Limb (tissue), 2 donors: ENCODE measurements around the gene RUBCN.
"Not testable (repeated sequence)": the region's sequence is repeated elsewhere in the genome, so short reads cannot be mapped to it uniquely, and the experiment has no call there.

ENCODE experiments used
- DNase-seq, 2 donors: peaks; one replicate each; pipeline ENCODE4 v3.0.0-alpha.2; 2016; ENCODE audit errors: extremely low spot score in 2 of 2

The RUBCN gene

GRCh38 chr3:197659144-197659543, 77.6 kb downstream of the RUBCN start:
- not testable (repeated sequence) for DNase-seq

- not testable (repeated sequence) for DNase-seq
Measured at GRCh38 chr3:197658706-197659105, 78.0 kb downstream of the RUBCN start.

- DNase-seq, result not testable (repeated sequence)
Measured at GRCh38 chr3:197657541-197658292, 79.0 kb downstream of the RUBCN start.

GRCh38 chr3:197656960-197657359, 79.7 kb downstream of the RUBCN start:
- DNase-seq, result not testable (repeated sequence)

- not testable (repeated sequence) for DNase-seq
Measured at GRCh38 chr3:197656129-197656528, 80.6 kb downstream of the RUBCN start.

- DNase-seq, result not testable (repeated sequence)
Measured at GRCh38 chr3:197654998-197655330, 81.7 kb downstream of the RUBCN start.

- peak in 1 of 2 donors; percentile 45 for DNase-seq
Measured at GRCh38 chr3:197654090-197654997, 82.4 kb downstream of the RUBCN start.

- DNase-seq, result not testable (repeated sequence)
Measured at GRCh38 chr3:197652860-197653259, 83.8 kb downstream of the RUBCN start.

- DNase-seq, result not testable (repeated sequence)
Measured at GRCh38 chr3:197647649-197648048, 89.1 kb downstream of the RUBCN start.

- DNase-seq, result not testable (repeated sequence)
Measured at GRCh38 chr3:197647191-197647590, 89.5 kb downstream of the RUBCN start.

- not testable (repeated sequence) for DNase-seq
Measured at GRCh38 chr3:197646294-197646693, 90.4 kb downstream of the RUBCN start.

- not testable (repeated sequence) for DNase-seq
Measured at GRCh38 chr3:197637556-197637955, 99.1 kb downstream of the RUBCN start.

- not testable (repeated sequence) for DNase-seq
Measured at GRCh38 chr3:197631989-197632388, 104.7 kb downstream of the RUBCN start.

GRCh38 chr3:197630766-197631165, 105.9 kb downstream of the RUBCN start:
- DNase-seq, result not testable (repeated sequence)

- not testable (repeated sequence) for DNase-seq
Measured at GRCh38 chr3:197629286-197629685, 107.4 kb downstream of the RUBCN start.

- peak; percentile 61 to 94 for DNase-seq
Measured at GRCh38 chr3:197627772-197628523, 108.8 kb downstream of the RUBCN start.

GRCh38 chr3:197627158-197627771, 109.4 kb downstream of the RUBCN start:
- DNase-seq, result not testable (repeated sequence)

- DNase-seq, result not testable (repeated sequence)
Measured at GRCh38 chr3:197626404-197627157, 110.1 kb downstream of the RUBCN start.

- DNase-seq, result not testable (repeated sequence)
Measured at GRCh38 chr3:197621478-197621877, 115.2 kb downstream of the RUBCN start.
